Measurements from ENCODE around the gene HMBS.
"Not testable (repeated sequence)": the region's sequence is repeated elsewhere in the genome, so short reads cannot be mapped to it uniquely, and the experiment has no call there.

The HMBS gene

DNA sequence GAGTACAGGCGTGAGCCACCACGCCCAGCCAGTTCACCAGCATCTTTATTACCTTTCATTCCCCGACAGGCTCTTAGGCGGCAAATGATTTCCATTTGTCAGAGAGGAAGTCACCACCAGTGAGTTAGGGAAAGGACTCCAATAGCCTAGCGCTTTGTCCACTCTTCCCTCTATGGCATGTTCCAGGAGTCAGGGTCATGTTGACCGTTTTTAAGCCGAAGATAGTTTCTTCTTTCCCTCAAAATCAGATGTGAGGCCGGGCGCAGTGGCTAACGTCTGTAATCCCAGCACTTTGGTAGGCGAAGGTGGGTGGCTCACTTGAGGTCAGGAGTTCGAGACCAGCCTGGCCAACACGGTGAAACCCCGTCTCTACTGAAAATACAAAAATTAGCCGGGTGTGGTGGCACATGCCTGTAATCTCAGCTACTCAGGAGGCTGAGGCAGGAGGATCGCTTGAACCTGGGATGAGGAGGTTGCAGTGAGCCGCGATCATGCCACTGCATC is 18.5 kb downstream of the HMBS start:
- not testable (repeated sequence) for DNase-seq

DNA sequence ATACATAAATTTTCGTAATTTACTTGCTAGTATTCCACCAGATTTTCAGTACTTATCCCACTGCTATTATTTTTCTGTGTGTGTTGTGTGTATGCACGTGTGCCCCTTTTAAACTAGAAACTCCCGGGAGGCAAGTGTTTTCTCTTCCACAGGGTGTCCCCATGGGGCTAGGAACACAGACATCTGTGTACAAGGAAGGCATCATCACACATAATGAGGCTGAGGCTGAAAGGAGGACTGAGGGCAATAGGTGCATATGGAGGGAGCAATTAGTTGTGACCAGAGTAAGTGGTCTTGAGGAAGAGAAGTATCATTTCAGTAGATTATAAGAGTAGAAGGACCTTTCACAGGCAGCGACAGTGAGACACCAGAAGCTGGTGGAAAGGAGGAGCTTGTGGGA is 19.1 kb downstream of the HMBS start:
- peak; percentile 36 for DNase-seq

DNA sequence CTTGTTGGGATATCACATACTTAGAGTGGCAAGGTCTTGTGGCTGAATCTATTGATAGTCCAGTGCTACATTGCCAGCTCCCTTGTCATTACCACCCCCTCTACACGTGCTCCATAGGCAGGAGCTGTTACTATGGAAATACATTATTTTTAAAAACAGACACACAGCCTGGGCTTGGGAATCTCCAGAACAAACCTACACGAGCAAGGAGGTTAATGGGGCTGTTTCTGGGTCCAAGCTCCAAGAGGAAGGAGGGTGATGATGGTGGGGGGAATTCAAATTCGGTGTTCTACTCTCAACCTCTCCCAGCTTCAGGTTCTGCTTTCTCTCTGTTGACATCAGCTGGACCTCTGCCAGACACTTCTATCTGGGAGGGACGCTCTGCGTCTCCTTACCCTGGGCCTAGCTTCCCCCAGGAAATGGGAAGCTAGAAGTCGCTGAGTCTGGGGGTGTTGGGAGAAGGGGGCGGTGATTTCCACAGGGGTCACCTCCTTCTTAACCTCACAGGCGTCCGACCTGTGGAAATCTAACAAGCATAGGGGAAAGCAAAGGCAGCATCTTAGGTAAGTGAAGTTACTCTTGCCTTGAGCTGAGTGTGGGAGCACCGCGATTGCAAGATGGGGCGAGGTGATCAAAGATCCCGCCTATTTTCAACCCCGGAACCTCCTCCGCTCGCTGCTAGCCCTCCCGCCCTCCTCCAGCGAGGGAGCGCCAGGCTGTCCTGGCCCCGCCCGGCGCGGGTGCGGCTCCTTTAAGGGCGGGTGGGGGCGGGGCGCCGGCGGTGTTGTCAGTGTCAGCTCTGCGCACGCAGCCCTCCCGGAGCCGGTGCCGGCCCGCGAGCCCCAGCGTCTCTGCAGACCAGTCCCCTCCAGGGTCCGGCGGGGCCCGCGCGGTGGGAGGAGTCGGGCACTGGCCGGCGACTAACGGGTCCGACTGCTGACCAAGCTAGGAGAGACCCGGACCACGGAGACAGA is 22.2 kb downstream of the HMBS start, which contains the start of gene C2CD2L:
TSS of gene C2CD2L (plus strand) at position 781 of the 974 bp plus-strand sequence. CDS start 398 bp downstream, outside the sequence.
- DNase-seq = peak; percentile 84

DNA sequence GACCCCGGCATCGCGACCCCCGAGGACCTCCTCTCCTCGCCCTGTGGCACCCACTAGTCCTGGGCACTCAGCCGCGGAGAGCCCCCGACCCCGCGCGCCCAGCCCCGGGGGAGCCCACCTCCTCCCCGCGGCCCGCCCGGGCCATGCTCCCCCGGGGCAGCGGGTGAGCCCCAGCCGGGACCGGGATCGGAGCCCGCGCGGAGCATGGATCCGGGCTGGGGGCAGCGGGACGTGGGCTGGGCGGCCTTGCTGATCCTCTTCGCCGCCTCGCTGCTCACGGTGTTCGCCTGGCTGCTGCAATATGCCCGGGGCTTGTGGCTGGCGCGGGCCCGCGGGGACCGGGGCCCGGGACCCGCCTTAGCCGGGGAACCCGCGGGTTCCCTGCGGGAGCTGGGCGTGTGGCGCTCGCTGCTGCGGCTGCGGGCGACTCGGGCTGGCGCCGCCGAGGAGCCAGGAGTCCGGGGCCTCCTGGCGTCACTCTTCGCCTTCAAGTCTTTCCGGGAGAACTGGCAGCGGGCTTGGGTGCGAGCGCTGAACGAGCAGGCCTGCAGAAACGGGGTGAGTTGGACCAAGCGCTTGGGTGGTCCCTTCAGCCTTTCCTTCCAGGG is 23.0 kb downstream of the HMBS start:
- no peak for DNase-seq

DNA sequence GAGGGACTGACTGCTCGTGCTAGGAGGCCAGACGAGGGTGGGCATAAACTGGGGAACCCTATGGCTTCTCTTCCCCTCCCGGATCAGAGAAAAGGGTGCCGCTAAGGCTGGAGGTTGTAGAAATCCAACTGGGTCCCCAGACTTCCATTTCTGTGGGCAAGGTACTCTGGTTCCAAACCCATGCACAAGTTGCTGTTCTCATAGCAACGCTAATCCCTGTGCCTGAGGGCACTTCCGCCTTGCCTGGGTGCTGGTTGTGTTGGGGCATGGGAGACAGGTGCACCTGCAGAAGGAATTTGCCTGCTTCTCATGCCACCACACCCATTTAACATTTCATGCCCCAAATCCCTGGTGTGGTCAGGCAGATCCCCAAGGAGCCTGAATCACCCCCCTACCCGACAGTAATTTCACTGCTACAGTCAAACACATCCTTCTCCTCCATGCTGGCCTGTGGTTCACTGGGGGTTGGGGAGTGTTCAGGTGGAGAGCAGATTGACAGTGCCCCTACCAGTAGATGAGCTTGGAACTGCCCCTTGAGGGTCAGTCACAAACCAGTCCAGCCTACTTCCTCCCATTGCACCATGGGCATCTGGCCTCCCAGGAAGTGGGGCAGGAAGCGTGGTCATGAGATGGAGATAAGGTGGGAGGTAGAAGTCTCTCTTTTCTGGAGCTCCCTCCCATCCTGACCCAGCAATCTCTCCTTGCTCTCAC is 23.6 kb downstream of the HMBS start:
- DNase-seq = peak; percentile 28

DNA sequence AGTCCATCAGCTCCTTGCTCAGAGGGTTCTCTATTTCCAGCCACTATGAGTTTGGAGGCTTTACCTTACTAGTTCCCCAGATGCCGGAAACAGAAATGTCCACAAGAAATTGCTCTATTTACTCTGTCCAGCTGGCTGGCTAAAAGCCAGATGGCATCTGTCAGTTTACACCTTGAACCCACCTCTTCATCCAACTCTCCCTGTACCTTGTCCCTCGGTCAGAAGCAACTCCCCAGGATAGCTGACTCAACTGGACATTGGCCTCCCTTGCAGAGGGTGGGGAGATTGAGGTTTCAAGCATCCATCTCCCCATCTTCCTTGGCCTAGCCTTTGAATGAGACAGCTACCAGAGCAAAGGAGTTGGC is 24.2 kb downstream of the HMBS start:
- no peak for DNase-seq

DNA sequence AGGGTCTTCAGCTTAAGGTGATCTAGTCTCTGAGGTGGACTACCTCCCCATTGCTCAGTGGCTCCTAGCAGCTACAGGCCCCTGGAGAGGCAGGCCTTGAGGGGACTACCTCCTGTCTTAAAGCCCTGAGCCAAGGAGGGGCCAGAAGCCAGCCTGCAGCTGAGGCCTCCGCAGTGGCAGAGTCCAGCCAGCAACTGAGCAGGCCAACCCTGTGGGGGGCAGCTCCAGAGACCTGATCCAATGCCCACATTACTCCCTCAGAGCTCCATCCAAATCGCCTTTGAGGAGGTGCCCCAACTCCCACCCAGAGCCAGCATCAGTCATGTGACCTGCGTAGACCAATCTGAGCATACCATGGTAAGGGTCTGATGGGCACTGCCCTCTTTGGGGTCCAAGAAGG is 25.2 kb downstream of the HMBS start:
- DNase-seq = no peak

DNA sequence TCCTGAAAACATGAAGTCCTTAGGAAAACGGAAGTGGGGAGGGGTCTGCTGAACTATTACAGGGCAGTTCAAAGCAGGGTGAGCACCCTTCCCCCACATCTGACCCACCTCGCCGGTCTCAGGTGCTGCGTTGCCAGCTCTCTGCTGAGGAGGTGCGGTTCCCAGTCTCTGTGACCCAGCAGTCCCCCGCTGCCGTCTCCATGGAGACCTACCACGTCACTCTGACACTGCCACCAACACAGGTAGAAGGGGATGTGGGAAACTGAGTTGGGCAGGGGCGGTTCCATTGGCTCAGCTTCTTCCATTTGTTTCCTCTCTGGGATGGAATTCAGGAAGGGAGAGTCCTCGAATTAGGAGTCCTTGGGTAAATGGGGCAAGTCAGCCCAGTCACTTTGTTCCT is 25.8 kb downstream of the HMBS start:
- DNase-seq = no peak

DNA sequence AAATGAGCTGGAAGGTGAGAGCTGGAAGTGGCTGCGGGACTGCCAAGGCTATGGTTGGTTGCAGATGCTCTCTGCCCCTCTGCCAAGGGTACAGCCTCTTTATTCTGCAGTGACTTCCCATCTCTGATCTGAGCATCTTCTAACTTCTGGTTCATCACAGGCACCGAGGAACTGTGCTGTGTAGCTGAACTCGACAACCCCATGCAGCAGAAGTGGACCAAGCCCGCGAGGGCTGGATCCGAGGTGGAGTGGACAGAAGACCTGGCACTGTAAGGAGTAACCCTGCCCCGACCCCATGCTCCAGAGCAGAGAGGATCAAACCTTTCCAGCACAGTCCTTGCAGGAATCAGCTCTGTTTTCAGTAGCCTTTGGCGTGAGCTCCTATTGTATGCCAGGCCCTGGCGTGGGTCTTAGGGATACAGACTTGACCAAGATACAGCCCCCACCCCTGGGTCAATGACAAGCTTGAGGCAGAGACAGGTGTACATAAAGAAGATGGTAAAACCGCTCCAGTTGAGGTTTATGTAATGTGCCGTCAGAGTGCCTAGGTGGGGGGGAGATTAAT is 26.8 kb downstream of the HMBS start:
- DNase-seq = no peak

DNA sequence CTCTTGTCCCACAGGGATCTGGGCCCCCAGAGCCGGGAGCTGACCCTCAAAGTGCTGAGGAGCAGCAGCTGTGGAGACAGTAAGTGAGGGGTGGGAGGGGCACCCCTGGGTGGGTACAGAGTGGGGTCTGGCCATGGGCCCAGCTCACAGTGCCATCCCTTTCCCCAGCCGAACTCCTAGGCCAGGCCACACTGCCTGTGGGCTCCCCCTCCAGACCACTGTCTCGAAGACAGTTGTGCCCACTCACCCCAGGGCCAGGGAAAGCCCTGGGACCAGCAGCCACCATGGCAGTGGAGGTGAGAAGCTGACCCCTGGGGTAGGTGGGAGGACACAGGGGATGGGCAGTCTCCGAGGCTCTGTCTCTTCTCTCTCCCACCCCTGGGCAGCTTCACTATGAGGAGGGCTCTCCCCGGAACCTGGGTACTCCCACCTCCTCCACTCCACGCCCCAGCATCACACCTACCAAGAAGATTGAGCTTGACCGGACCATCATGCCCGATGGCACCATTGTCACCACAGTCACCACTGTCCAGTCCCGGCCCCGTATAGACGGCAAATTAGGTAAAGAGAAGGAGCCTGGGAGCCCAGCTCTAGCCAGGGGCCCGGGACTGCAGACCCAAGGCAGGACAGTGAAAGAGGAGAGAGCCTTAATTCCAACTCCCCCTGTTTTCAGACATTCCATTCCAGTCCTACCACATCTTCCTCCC is 27.8 kb downstream of the HMBS start:
- DNase-seq = no peak

DNA sequence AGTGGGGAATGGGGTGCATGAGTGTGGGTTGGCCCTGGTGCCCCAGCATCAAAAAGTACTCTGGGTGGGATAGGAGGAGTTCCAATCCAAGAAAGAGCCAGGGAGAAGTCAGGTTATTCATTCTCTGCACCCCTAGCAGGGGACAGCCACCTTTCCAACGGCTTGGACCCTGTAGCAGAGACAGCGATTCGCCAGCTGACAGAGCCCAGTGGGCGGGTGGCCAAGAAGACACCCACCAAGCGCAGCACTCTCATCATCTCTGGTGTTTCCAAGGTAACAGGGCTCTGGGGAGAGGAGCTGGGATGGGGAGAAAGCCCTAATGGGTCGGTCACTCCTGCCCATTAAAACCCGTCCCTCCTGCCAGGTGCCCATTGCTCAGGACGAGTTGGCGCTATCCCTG is 29.0 kb downstream of the HMBS start:
- no peak for DNase-seq

DNA sequence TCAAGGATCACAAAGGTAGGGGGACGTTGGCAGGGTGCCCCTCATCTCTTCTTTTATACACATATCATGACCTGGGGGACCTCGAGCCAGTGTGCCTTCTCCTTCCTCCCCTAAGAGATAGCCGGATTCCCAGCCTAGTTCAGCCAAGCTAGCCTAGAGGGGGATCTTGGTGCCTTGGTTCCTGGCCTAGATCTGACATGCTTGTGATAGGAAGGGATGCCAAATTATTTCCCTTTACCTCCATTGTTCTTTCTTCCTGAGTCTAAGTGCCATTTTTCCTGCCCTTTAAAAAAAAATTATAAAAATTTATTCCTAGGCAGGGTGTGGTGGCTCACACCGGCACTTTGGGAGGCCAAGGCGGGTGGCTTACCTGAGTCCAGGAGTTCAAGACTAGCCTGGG is 29.7 kb downstream of the HMBS start:
- DNase-seq = no peak

DNA sequence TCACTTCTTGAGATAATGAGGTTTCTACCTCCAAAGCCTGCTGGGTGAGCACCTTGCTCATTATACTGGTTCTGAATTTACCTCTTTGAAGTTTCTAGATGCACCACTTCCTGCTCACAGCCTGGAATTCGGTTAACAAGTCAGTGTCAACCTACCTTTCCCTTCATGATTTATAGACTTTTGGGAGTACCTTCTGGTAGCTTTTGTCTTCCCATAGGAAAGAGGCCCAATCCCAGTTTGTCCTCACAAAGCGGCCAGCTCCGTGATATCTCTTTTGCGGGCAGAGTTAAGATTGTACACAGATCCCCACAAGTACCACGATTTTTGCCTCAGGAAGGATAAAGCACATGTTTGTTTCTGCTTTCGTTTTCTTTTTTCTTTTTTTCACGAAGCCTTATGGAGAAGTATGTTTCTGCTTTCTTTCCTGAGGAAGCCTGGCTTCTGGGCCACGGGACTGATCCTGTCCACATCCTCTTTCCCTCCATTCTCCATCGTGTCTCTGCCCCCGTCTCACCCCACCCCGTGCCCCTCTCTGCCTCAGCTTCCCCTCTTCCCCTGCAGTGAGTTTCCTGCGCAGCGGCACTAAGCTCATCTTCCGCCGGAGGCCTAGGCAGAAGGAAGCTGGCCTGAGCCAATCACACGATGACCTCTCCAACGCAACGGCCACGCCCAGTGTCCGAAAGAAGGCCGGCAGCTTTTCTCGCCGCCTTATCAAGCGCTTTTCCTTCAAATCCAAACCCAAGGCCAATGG is 31.0 kb downstream of the HMBS start:
- no peak for DNase-seq

DNA sequence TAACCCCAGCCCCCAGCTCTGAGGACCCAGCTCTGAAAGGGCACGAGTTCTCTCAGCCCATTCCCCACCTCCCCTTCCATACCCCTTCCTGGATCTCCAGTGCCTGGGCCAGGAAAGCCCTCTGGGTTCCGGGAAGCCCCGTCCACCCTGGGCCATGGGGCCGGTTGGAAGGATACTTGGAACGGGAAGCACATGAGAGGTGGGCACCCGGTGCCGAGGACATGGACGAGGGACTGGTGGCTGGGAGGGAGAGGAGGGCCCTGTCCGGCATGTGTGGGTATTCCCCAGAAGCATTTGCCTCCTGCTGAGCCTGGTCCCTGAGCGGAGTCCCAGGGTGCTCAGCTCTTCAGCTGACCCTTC is 31.5 kb downstream of the HMBS start:
- DNase-seq = no peak

DNA sequence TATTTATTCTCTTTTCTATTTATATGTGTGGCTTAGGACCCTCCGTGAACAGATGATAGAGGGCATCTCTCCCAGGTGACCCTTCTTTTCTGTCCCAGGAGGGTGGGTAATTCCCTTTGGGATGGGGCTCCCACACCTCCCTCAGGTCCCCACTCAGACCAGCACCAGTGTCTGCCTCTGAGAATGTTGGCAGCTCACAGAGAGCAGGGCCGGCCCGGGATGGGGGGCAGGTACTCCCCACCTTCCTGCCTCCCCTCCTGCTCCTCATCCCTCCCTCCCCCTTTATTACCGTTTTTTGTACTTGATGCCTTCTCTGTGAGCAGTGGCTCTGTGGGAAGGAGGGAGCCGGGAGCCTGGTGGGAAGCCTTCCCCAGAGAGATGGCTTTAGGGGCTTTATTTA is 31.9 kb downstream of the HMBS start:
- DNase-seq = no peak

DNA sequence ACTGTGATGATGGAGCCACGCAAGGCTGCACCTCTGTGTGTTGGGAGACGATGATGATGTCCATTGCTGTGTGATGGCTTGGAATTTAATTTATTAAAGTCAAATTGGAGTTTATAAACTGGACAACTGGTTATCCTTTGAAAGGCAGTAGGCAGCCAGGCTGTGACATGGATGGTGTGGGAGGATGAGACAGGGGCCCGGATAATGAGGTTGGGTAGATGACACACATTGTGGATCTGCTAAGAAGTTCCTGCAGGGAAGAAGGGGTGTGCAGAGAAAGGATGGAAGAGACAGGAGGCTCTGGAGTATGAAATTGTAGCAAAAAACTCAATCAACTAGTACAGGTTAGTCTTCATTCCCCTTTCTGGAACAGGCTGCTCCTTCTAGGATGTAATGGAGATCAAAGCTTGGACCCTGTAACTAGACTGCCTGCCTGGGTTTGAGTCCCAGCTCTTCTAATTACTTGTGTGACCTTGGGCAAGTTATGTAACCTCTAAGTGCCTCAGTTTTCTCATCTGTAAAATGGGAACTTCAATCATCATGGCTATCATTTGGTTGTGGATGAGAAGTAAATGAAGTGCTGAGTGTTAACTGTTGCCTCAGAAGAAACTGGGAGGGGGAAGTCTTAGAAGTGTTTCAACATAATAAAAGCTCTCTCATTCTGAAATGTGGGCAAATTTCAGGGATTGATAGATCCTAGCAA is 32.5 kb downstream of the HMBS start:
- DNase-seq = no peak

DNA sequence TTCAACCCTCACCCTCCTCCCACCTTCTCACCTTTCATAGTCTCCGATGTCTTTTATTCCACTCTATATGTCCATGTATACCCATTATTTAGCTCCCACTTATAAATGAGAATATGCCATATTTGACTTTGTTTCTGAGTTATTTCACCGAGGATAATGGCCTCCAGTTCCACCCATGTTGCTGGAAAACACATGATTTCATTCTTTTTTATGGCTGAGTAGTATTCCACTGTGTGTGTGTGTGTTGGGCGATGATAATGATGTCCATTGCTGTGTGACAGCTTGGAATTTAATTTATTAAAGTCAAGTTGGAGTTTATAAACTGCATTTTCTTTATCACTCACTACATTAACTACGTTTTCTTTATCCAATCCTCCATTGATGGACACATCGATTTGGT is 33.5 kb downstream of the HMBS start:
- DNase-seq = no peak

DNA sequence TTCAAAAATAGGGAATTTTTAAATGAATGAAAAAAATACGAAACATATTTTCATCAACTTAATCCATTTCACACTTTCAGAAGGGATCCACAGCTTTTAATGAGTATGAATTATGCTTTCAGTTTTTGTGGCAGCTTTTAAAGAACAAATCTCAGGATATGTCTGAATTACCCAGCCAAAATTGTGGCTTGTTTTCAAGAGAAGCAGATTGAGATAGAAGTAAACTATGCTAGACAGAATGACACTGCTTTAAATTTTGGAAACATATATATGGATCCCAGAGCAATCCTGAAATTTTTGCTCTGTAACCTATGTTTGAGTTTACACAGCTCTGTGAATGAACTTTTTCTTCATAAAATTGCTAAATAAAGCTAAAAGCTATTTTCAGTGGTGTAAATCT is 34.3 kb downstream of the HMBS start:
- DNase-seq = no peak

DNA sequence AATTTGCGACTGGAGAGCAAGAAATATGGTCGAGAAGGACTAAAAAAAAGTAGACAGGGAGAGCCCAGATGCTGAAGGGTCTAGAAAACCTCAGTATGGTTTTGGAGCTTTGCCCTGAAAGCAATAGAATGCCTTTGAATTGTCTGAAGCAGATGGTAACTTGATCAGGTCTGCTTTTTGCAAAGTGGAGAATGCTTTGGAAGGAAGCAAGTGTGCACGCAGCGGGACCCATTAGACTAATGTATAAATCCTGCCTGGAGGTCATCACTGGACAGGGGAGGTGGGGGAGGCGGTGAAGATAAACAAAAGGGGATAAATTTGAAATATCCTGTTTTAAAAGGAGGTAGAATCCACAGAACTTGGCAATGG is 35.9 kb downstream of the HMBS start:
- DNase-seq = peak; percentile 92

DNA sequence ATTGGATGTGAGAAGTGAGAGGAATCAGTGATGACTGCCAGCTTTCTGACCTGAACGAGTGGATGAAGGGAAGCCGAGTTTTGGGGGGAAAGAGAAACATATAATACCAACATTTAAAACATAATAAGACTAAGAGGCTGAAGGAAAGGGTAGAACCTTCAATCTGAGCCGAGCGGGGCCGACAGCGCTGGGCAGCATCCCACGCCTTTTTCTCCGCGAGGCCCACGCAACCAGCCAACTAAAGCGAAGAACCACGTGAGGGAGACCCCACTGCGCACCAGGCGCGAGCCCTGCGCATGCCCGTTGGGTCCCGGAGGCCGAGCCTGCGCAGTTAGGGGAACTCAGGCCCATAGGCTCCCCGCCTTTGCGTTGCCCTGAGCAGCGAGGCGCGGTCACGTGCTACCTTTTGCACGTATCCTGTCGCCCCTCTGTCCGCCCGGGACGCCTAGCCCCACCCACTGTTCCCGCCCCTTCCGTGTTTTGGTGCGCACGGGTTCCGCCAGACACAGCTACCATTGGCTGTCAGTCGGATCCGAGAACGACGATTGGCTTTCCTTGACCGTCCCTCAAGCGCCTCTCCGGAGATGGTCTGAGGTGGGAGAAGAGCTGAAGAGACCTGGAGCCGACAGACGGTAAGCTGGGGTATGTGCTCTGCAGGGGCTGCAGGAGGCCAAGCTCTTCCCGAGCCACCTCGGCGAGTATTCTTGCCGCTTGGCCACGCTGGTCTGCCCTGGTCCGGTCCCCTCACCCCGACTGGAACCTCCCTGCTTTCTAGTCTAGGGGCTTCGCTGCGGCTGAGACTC is 36.5 kb downstream of the HMBS start, which contains the start of gene HINFP:
TSS of gene HINFP (plus strand) at position 573 of the 803 bp plus-strand sequence. CDS start 5,365 bp downstream, outside the sequence.
- DNase-seq = peak; percentile 100

Data from NCI-H1092 treated with DMSO at 0.1 percent for 48 hours (cell line).